ENCODE data around the gene MMP10.
A peak's percentile ranks its signal among the peaks of the same experiment; 100 is the strongest.

The MMP10 gene

DNA sequence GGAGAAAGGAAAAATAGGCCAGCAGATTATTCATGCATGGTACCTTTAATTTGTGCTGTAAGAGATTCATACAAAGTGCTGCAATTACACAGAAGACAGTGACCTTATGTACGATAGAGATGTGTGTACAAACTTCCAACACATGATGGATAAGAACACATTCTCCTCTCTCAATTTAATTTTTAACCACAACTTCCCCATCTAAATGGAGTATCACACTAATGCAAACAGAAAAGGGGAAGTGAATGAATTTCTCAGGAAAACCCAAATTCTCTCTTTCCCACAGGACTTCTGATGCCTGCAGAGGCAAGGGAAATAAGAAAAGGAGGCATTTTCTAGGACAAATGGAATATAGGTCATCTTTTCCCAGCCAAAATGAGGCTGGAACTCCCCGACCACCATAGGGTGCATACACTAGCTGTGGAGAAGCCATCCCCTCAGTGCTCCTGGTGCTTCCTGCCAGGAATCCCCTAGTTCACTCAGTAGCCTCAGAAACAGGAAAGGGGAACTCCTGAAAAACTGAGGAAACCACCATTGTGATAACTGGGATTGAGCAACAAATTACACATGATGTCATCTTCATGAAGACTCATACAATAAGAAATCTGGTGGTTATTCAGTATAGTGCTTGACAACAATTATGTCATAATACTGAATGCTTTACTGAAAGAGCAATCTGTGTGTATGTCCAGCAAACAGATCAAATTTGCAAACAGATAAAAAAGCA lies 22.4 kb downstream of the MMP10 start:
- Histone ChIP-seq H2AFZ (ENCODE audit: low read depth, low read length) (no peak overlapping the region), H2BK15ac (ENCODE audit: low read depth, poor library complexity, severe bottlenecking) (peak overlapping the region; percentile 45), H3K18ac (ENCODE audit: low read depth in 1 of 2, low read length in 2 of 2) (no peak overlapping the region), H3K36me3 (ENCODE audit: control insufficient read depth in 1 of 2, insufficient read depth in 2 of 2, low read depth in 1 of 2, low read length in 2 of 2) (no peaks in the 10 kb centered on the region), H2BK12ac (ENCODE audit: low read length in 2 of 2) (peak overlapping the region in 1 of 2 experiments; percentile 72), H2AK5ac (ENCODE audit: low read length, severe bottlenecking) (peak overlapping the region; percentile 61), H3K27ac (ENCODE audit: low read length, poor library complexity, severe bottlenecking) (peak overlapping the region; percentile 19), H3K4me2 (ENCODE audit: low read length, poor library complexity, severe bottlenecking) (no peak overlapping the region), H4K8ac (ENCODE audit: low read length) (no peak overlapping the region), H2BK120ac (ENCODE audit: low read depth, low read length) (no peak overlapping the region), H4K91ac (ENCODE audit: low read length) (no peak overlapping the region), H3K4me1 (ENCODE audit: control insufficient read depth, insufficient read depth, low read depth, low read length) (peaks cover 5% of the 10 kb centered on the region), H3K9me3 (ENCODE audit: control insufficient read depth, low read length) (no peaks in the 10 kb centered on the region), H3K79me1 (replicated peaks; ENCODE audit: low read length, poor library complexity, severe bottlenecking) (no peaks in the 10 kb centered on the region), H3K23ac (ENCODE audit: low read length in 2 of 2) (no peak overlapping the region), H3K4me3 (ENCODE audit: insufficient read depth in 1 of 2, low read depth in 1 of 2, low read length in 2 of 2) (no peak overlapping the region), H3K14ac (ENCODE audit: low read length in 2 of 2) (no peak overlapping the region), H3K27me3 (ENCODE audit: control insufficient read depth in 1 of 2, insufficient read depth in 1 of 2, low read length in 2 of 2) (peaks cover 0 to 11% of the 10 kb centered on the region in 2 experiments), H3K4ac (ENCODE audit: low read depth in 1 of 2, low read length in 2 of 2) (no peak overlapping the region), H2BK5ac (ENCODE audit: low read depth, low read length, poor library complexity, severe bottlenecking) (no peak overlapping the region), H3K9ac (ENCODE audit: low read length) (no peak overlapping the region)
- DNase-seq = peak; percentile 92
- 85% methylated on average over 1 of the region's 2 CpGs for WGBS

DNA sequence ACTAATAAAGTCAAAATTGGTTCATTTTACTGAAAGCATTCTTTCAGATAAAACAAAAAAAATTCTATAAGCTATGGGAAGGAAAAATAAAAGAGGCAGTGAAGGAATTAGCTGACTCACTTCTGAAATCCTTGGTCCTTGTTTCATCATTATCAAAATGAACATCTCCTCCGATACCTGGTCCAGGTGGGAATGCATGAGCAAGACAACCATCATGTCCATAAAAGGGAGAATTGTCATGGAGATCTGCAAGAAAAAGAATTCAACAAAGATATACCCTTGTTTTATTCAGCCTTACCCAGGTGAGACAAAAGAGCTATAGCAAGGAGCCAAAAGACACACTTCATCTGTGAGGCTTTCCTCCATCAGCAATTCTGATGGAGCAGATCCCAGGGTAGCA lies 27.2 kb downstream of the MMP10 start:
- H3K18ac ChIP-seq (ENCODE audit: low read depth in 1 of 2, low read length in 2 of 2) = no peak overlapping the region
- peak overlapping the region in 1 of 2 experiments; percentile 14 for H2BK12ac ChIP-seq (ENCODE audit: low read length in 2 of 2)
- no peaks in the 10 kb centered on the region for H3K79me1 ChIP-seq (replicated peaks; ENCODE audit: low read length, poor library complexity, severe bottlenecking)
- H3K4me2 ChIP-seq (ENCODE audit: low read length, poor library complexity, severe bottlenecking) = no peak overlapping the region
- no peak overlapping the region for H3K9ac ChIP-seq (ENCODE audit: low read length)
- no peak overlapping the region for H4K8ac ChIP-seq (ENCODE audit: low read length)
- H3K4ac ChIP-seq (ENCODE audit: low read depth in 1 of 2, low read length in 2 of 2) = no peak overlapping the region
- H3K36me3 ChIP-seq (ENCODE audit: control insufficient read depth in 1 of 2, insufficient read depth in 2 of 2, low read depth in 1 of 2, low read length in 2 of 2) = no peaks in the 10 kb centered on the region
- H3K14ac ChIP-seq (ENCODE audit: low read length in 2 of 2) = no peak overlapping the region
- no peak overlapping the region for H3K4me3 ChIP-seq (ENCODE audit: insufficient read depth in 1 of 2, low read depth in 1 of 2, low read length in 2 of 2)
- 100% methylated on average over 1 of the region's 1 CpG for WGBS
- peaks cover 2% of the 10 kb centered on the region for H3K4me1 ChIP-seq (ENCODE audit: control insufficient read depth, insufficient read depth, low read depth, low read length)
- no peak overlapping the region for H2BK120ac ChIP-seq (ENCODE audit: low read depth, low read length)
- peaks cover 0 to 22% of the 10 kb centered on the region in 2 experiments for H3K27me3 ChIP-seq (ENCODE audit: control insufficient read depth in 1 of 2, insufficient read depth in 1 of 2, low read length in 2 of 2)
- no peak overlapping the region for H2AFZ ChIP-seq (ENCODE audit: low read depth, low read length)
- no peak overlapping the region for H2AK5ac ChIP-seq (ENCODE audit: low read length, severe bottlenecking)
- H2BK5ac ChIP-seq (ENCODE audit: low read depth, low read length, poor library complexity, severe bottlenecking) = no peak overlapping the region
- H3K23ac ChIP-seq (ENCODE audit: low read length in 2 of 2) = no peak overlapping the region
- H3K9me3 ChIP-seq (ENCODE audit: control insufficient read depth, low read length) = no peaks in the 10 kb centered on the region
- H3K27ac ChIP-seq (ENCODE audit: low read length, poor library complexity, severe bottlenecking) = no peak overlapping the region
- no peak for DNase-seq
- no peak overlapping the region for H4K91ac ChIP-seq (ENCODE audit: low read length)
- no peak overlapping the region for H2BK15ac ChIP-seq (ENCODE audit: low read depth, poor library complexity, severe bottlenecking)

DNA sequence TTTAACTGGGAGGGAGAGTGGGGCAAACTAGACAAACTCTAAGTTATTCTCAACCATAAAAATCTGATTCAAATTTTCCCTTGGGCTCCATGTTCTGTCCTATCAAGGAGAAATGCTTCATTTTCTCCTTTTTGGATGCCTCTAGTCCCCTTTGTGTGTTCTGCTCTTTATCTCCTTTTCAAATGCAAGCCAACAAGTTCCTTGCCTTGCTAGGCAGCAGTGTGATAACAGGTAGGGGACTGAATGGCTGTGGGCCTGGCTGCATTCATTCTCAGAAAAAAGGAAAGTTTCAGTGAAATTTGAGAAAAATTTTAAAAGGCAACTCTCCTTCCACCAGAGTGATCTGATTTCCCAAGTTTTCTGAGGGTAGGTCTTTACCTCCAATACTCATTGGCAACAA lies 28.8 kb downstream of the MMP10 start:
- Histone ChIP-seq H2BK15ac (ENCODE audit: low read depth, poor library complexity, severe bottlenecking) (no peak overlapping the region), H2BK12ac (ENCODE audit: low read length in 2 of 2) (no peak overlapping the region), H3K27ac (ENCODE audit: low read length, poor library complexity, severe bottlenecking) (no peak overlapping the region), H3K4me2 (ENCODE audit: low read length, poor library complexity, severe bottlenecking) (no peak overlapping the region), H3K9ac (ENCODE audit: low read length) (no peak overlapping the region), H3K18ac (ENCODE audit: low read depth in 1 of 2, low read length in 2 of 2) (no peak overlapping the region), H3K9me3 (ENCODE audit: control insufficient read depth, low read length) (no peaks in the 10 kb centered on the region), H3K14ac (ENCODE audit: low read length in 2 of 2) (no peak overlapping the region), H2AK5ac (ENCODE audit: low read length, severe bottlenecking) (no peak overlapping the region), H3K36me3 (ENCODE audit: control insufficient read depth in 1 of 2, insufficient read depth in 2 of 2, low read depth in 1 of 2, low read length in 2 of 2) (no peaks in the 10 kb centered on the region), H4K91ac (ENCODE audit: low read length) (no peak overlapping the region), H2BK5ac (ENCODE audit: low read depth, low read length, poor library complexity, severe bottlenecking) (no peak overlapping the region), H3K4ac (ENCODE audit: low read depth in 1 of 2, low read length in 2 of 2) (no peak overlapping the region), H3K4me1 (ENCODE audit: control insufficient read depth, insufficient read depth, low read depth, low read length) (no peaks in the 10 kb centered on the region), H2AFZ (ENCODE audit: low read depth, low read length) (no peak overlapping the region), H2BK120ac (ENCODE audit: low read depth, low read length) (no peak overlapping the region), H3K27me3 (ENCODE audit: control insufficient read depth in 1 of 2, insufficient read depth in 1 of 2, low read length in 2 of 2) (peaks cover 0 to 22% of the 10 kb centered on the region in 2 experiments), H3K23ac (ENCODE audit: low read length in 2 of 2) (no peak overlapping the region), H3K4me3 (ENCODE audit: insufficient read depth in 1 of 2, low read depth in 1 of 2, low read length in 2 of 2) (no peak overlapping the region), H4K8ac (ENCODE audit: low read length) (no peak overlapping the region), H3K79me1 (replicated peaks; ENCODE audit: low read length, poor library complexity, severe bottlenecking) (no peaks in the 10 kb centered on the region)
- DNase-seq = no peak

DNA sequence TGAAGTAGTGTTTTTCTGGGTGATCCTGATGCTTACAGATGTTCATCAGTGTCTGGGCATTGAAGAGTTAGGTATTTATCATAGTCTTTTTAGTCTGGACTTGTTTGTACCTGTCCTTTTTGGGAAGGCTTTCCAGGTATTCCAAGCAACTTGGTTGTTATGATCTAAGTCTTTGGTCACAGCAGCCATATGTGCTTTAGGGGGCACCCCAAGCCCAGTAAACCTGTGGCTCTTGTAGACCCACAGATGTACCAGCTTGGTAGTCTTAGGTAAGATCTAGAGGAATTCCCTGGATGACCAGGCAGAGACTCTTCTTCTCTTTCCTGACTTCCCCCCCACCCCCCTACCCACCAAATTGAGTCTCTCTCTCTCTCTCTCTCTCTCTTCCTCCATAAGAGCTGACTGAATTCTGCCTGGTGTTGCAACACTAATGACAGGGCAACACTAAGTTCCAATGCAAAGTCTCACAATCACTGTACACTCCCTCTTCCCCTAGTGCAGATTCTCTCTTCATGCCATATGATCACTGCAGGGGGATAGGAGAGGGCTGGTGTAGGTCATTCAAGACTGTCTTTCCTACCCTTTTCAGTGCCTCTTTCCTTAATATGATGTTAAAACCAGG lies 31.2 kb downstream of the MMP10 start:
- no peaks in the 10 kb centered on the region for H3K9me3 ChIP-seq (ENCODE audit: control insufficient read depth, low read length)
- H2BK12ac ChIP-seq (ENCODE audit: low read length in 2 of 2) = no peak overlapping the region

More for the DNA sequence above, 31.2 kb downstream of the MMP10 start:
- Histone ChIP-seq H2BK120ac (ENCODE audit: low read depth, low read length) (no peak overlapping the region), H3K4ac (ENCODE audit: low read depth in 1 of 2, low read length in 2 of 2) (no peak overlapping the region), H3K18ac (ENCODE audit: low read depth in 1 of 2, low read length in 2 of 2) (no peak overlapping the region), H2BK5ac (ENCODE audit: low read depth, low read length, poor library complexity, severe bottlenecking) (no peak overlapping the region), H3K9ac (ENCODE audit: low read length) (no peak overlapping the region), H3K36me3 (ENCODE audit: control insufficient read depth in 1 of 2, insufficient read depth in 2 of 2, low read depth in 1 of 2, low read length in 2 of 2) (no peaks in the 10 kb centered on the region), H3K14ac (ENCODE audit: low read length in 2 of 2) (no peak overlapping the region), H2AFZ (ENCODE audit: low read depth, low read length) (no peak overlapping the region), H3K27me3 (ENCODE audit: control insufficient read depth in 1 of 2, insufficient read depth in 1 of 2, low read length in 2 of 2) (peaks cover 0 to 13% of the 10 kb centered on the region in 2 experiments), H4K91ac (ENCODE audit: low read length) (no peak overlapping the region), H2AK5ac (ENCODE audit: low read length, severe bottlenecking) (no peak overlapping the region), H3K23ac (ENCODE audit: low read length in 2 of 2) (no peak overlapping the region), H3K27ac (ENCODE audit: low read length, poor library complexity, severe bottlenecking) (no peak overlapping the region), H3K4me1 (ENCODE audit: control insufficient read depth, insufficient read depth, low read depth, low read length) (no peaks in the 10 kb centered on the region), H3K79me1 (replicated peaks; ENCODE audit: low read length, poor library complexity, severe bottlenecking) (no peaks in the 10 kb centered on the region), H3K4me3 (ENCODE audit: insufficient read depth in 1 of 2, low read depth in 1 of 2, low read length in 2 of 2) (no peak overlapping the region), H4K8ac (ENCODE audit: low read length) (no peak overlapping the region), H3K4me2 (ENCODE audit: low read length, poor library complexity, severe bottlenecking) (no peak overlapping the region), H2BK15ac (ENCODE audit: low read depth, poor library complexity, severe bottlenecking) (no peak overlapping the region)
- no peak for DNase-seq
